ENCODE measurements around the gene RPP40.
A peak's percentile ranks its signal among the peaks of the same experiment; 100 is the strongest.
"Not testable (repeated sequence)": the region's sequence is repeated elsewhere in the genome, so short reads cannot be mapped to it uniquely, and the experiment has no call there.

The RPP40 gene

GRCh38 chr6:5020142-5020541 lies 16.3 kb upstream of the RPP40 start:
- no peak for DNase-seq

GRCh38 chr6:5014072-5014561 lies 10.3 kb upstream of the RPP40 start:
- no peak for DNase-seq

- no peak for DNase-seq
Measured at GRCh38 chr6:5012519-5012918, 8.7 kb upstream of the RPP40 start.

- no peak for DNase-seq
Measured at GRCh38 chr6:5011346-5011745, 7.5 kb upstream of the RPP40 start.

GRCh38 chr6:5007531-5007930 lies 3.7 kb upstream of the RPP40 start:
- DNase-seq: no peak

GRCh38 chr6:5006222-5006621 lies 2.4 kb upstream of the RPP40 start:
- DNase-seq: no peak

GRCh38 chr6:5005038-5005433 lies 1.2 kb upstream of the RPP40 start:
- not testable (repeated sequence) for DNase-seq

- no peak for DNase-seq
Measured at GRCh38 chr6:5004373-5005037, 668 bp upstream of the RPP40 start.

- DNase-seq: no peak
Measured at GRCh38 chr6:4999586-4999985, 4.3 kb downstream of the RPP40 start.

- DNase-seq: no peak
Measured at GRCh38 chr6:4997862-4998261, 6.0 kb downstream of the RPP40 start.

GRCh38 chr6:4994741-4995140 lies 9.1 kb downstream of the RPP40 start:
- DNase-seq: no peak

- no peak for DNase-seq
Measured at GRCh38 chr6:4987432-4987831, 16.4 kb downstream of the RPP40 start.

GRCh38 chr6:4986999-4987398 lies 16.8 kb downstream of the RPP40 start:
- DNase-seq: no peak

GRCh38 chr6:4983322-4983721 lies 20.5 kb downstream of the RPP40 start:
- no peak for DNase-seq

- no peak for DNase-seq
Measured at GRCh38 chr6:4981761-4982160, 22.1 kb downstream of the RPP40 start.

GRCh38 chr6:4979426-4979825 lies 24.4 kb downstream of the RPP40 start:
- DNase-seq: no peak

GRCh38 chr6:4977468-4977867 lies 26.4 kb downstream of the RPP40 start:
- no peak for DNase-seq

GRCh38 chr6:4975506-4975905 lies 28.3 kb downstream of the RPP40 start:
- DNase-seq: no peak

GRCh38 chr6:4974962-4975361 lies 28.9 kb downstream of the RPP40 start:
- no peak for DNase-seq

GRCh38 chr6:4973982-4974745 lies 29.7 kb downstream of the RPP40 start:
- peak in 16 of 58 donors; percentile 2 to 33 (median 9) for DNase-seq

- no peak for DNase-seq
Measured at GRCh38 chr6:4973415-4973814, 30.4 kb downstream of the RPP40 start.

GRCh38 chr6:4972438-4972837 lies 31.4 kb downstream of the RPP40 start:
- no peak for DNase-seq

- DNase-seq: no peak
Measured at GRCh38 chr6:4971851-4972250, 32.0 kb downstream of the RPP40 start.
